GM23338 (cell line): ENCODE measurements around the gene IZUMO4. TPM values are rescaled to one million over a fixed set of nuclear protein-coding genes. Genes with fewer than 3 reads are reported as not detected.

ENCODE experiments used
- ATAC-seq: fragments of 200-7000 bp; cut with Tn5 transposase; 3 replicates; pipeline ENCODE4 v1.9.1; 2020
- DNase-seq: peaks from one replicate; pipeline ENCODE4 v3.0.0-alpha.2; 2015; ENCODE audit warnings: low spot score
- H2AFZ ChIP-seq: fragments of 200-600 bp; sonication (generic); 2 replicates; pipeline ENCODE4 v1.8.0; 2016; ENCODE audit warnings: antibody characterized with exemption, mild to moderate bottlenecking, moderate library complexity
- H3F3A ChIP-seq: fragments of 200-600 bp; sonication (generic); replicated peaks from 2 replicates; pipeline ENCODE4 v1.8.0; 2017; ENCODE audit warnings: antibody characterized with exemption, mixed run types, low read depth
- H3K27ac ChIP-seq: fragments of 200-600 bp; sonication (generic); 2 replicates; pipeline ENCODE4 v1.6.1; 2016; ENCODE audit warnings: low read depth
- H3K27me3 ChIP-seq: fragments of 200-600 bp; sonication (generic); 2 replicates; pipeline ENCODE4 v1.8.0; 2016; ENCODE audit warnings: mild to moderate bottlenecking, mixed run types, moderate library complexity; ENCODE audit not compliant: insufficient read depth
- H3K36me3 ChIP-seq: fragments of 200-600 bp; sonication (generic); 2 replicates; pipeline ENCODE4 v1.8.0; 2016; ENCODE audit warnings: mild to moderate bottlenecking; ENCODE audit not compliant: insufficient read depth
- H3K4me1 ChIP-seq: fragments of 200-600 bp; sonication (generic); 2 replicates; pipeline ENCODE4 v1.8.0; 2016; ENCODE audit warnings: mild to moderate bottlenecking, moderate library complexity; ENCODE audit not compliant: insufficient read depth
- H3K4me2 ChIP-seq: fragments of 200-600 bp; sonication (generic); 2 replicates; pipeline ENCODE4 v1.7.1; 2017; ENCODE audit warnings: mixed run types
- H3K4me3 ChIP-seq: fragments of 200-600 bp; sonication (generic); 2 replicates; pipeline ENCODE4 v1.6.1; 2016; ENCODE audit warnings: mixed run types
- H3K79me2 ChIP-seq: fragments of 200-600 bp; sonication (generic); replicated peaks from 2 replicates; pipeline ENCODE4 v1.8.0; 2017; ENCODE audit warnings: mild to moderate bottlenecking; ENCODE audit not compliant: insufficient read depth
- H3K9me2 ChIP-seq: fragments of 200-600 bp; sonication (generic); 2 replicates; pipeline ENCODE4 v1.8.0; 2017; ENCODE audit not compliant: insufficient read depth
- H4K20me1 ChIP-seq: fragments of 200-600 bp; sonication (generic); replicated peaks from 2 replicates; pipeline ENCODE4 v1.8.0; 2017; ENCODE audit warnings: mild to moderate bottlenecking; ENCODE audit not compliant: insufficient read depth
- H3K27ac Mint-ChIP-seq: 2 replicates; pipeline ENCODE4 v1.8.0; 2020; ENCODE audit warnings: inconsistent platforms, mild to moderate bottlenecking, moderate library complexity, mixed read lengths
- H3K27me3 Mint-ChIP-seq: 3 replicates; pipeline ENCODE4 v1.8.0; 2022; ENCODE audit warnings: low read depth, mild to moderate bottlenecking, moderate library complexity, mixed read lengths, inconsistent platforms; ENCODE audit not compliant: insufficient read depth, poor library complexity
- H3K36me3 Mint-ChIP-seq: 3 replicates; pipeline ENCODE4 v1.8.0; 2021; ENCODE audit warnings: low read depth, mild to moderate bottlenecking, inconsistent platforms, moderate library complexity, mixed read lengths
- H3K4me1 Mint-ChIP-seq: 3 replicates; pipeline ENCODE4 v1.8.0; 2020; ENCODE audit warnings: mild to moderate bottlenecking, inconsistent platforms, mixed read lengths
- H3K4me3 Mint-ChIP-seq: 3 replicates; pipeline ENCODE4 v1.8.0; 2021; ENCODE audit warnings: moderate library complexity, mild to moderate bottlenecking, inconsistent platforms, mixed read lengths
- H3K9me3 Mint-ChIP-seq: 3 replicates; pipeline ENCODE4 v1.8.0; 2020; ENCODE audit warnings: moderate library complexity, mild to moderate bottlenecking, inconsistent platforms, mixed read lengths
- EZH2 ChIP-seq: fragments of 200-600 bp; sonication (generic); IDR thresholded peaks from one replicate; pipeline ENCODE4 v1.8.0; 2017; ENCODE audit warnings: antibody characterized with exemption, mild to moderate bottlenecking, low read depth; ENCODE audit not compliant: unreplicated experiment
- EZH2phosphoT487 ChIP-seq: fragments of 200-600 bp; sonication (generic); IDR thresholded peaks from one replicate; pipeline ENCODE4 v1.8.1; 2018; ENCODE audit warnings: antibody characterized with exemption; ENCODE audit not compliant: unreplicated experiment
- JUNB ChIP-seq: IDR thresholded peaks from one replicate; pipeline ENCODE4 v1.6.1; 2016; ENCODE audit warnings: antibody characterized with exemption; ENCODE audit not compliant: unreplicated experiment
- NANOG ChIP-seq: IDR thresholded peaks from 2 replicates; pipeline ENCODE4 v1.6.1; 2016; ENCODE audit warnings: antibody characterized with exemption, borderline replicate concordance
- POLR2AphosphoS5 ChIP-seq: IDR thresholded peaks from 2 replicates; pipeline ENCODE4 v1.6.1; 2016; ENCODE audit warnings: antibody characterized with exemption, low read depth
- STAT1 ChIP-seq: IDR thresholded peaks from one replicate; pipeline ENCODE4 v1.6.1; 2016; ENCODE audit warnings: antibody characterized with exemption; ENCODE audit not compliant: unreplicated experiment
- ZNF114 ChIP-seq: fragments of 250-450 bp; sonication (Bioruptor Pico); IDR thresholded peaks from 2 replicates; pipeline ENCODE4 v1.5.0; 2020; ENCODE audit warnings: mild to moderate bottlenecking, moderate library complexity
- ZNF331 ChIP-seq: fragments of 250-450 bp; sonication (Bioruptor Pico); IDR thresholded peaks from 2 replicates; pipeline ENCODE4 v1.5.0; 2020; ENCODE audit warnings: low read depth, mild to moderate bottlenecking, moderate library complexity
- polyA plus RNA-seq: library from polyadenylated mRNA; unstranded; fragments of >200 nt; fragmentation: Nextera tagmentation; extraction: Ambion mirVana; gene quantifications from 2 replicates; pipeline ENCODE4 v1.2.1, GENCODE V29; 2016
- total RNA-seq: library from RNA; depleted of rRNA; stranded (reverse); fragments of >200 nt; shearing (Covaris generic); gene quantifications from 2 replicates; pipeline ENCODE4 v1.2.3, GENCODE V29; 2014
- TF ChIP-seq, protein P1 (sequence below): fragments of 250-450 bp; sonication (Bioruptor Pico); IDR thresholded peaks from 2 replicates; pipeline ENCODE4 v1.5.0; 2020; ENCODE audit warnings: mild to moderate bottlenecking, moderate library complexity
- TF ChIP-seq, protein P2 (sequence below): IDR thresholded peaks from one replicate; pipeline ENCODE4 v1.6.1; 2018; ENCODE audit warnings: antibody characterized with exemption; ENCODE audit not compliant: unreplicated experiment
- TF ChIP-seq, protein P3 (sequence below): IDR thresholded peaks from 2 replicates; pipeline ENCODE4 v1.6.1; 2016; ENCODE audit warnings: antibody characterized with exemption
- TF ChIP-seq, protein P4 (sequence below), 2 experiments: fragments of 200-600 bp in 1 of 2; sonication (generic) in 1 of 2; conservative IDR thresholded peaks; 2 replicates each; pipeline versions ENCODE4 v1.5.1 to v1.6.1; 2016 to 2017; ENCODE audit warnings: antibody characterized with exemption in 2 of 2, low read depth in 2 of 2, mild to moderate bottlenecking in 2 of 2, moderate library complexity in 1 of 2

IZUMO4 gene
- total and polyA plus RNA-seq, 2 experiments from 2014 or later: 0.57 to 2.2 TPM

DNA sequence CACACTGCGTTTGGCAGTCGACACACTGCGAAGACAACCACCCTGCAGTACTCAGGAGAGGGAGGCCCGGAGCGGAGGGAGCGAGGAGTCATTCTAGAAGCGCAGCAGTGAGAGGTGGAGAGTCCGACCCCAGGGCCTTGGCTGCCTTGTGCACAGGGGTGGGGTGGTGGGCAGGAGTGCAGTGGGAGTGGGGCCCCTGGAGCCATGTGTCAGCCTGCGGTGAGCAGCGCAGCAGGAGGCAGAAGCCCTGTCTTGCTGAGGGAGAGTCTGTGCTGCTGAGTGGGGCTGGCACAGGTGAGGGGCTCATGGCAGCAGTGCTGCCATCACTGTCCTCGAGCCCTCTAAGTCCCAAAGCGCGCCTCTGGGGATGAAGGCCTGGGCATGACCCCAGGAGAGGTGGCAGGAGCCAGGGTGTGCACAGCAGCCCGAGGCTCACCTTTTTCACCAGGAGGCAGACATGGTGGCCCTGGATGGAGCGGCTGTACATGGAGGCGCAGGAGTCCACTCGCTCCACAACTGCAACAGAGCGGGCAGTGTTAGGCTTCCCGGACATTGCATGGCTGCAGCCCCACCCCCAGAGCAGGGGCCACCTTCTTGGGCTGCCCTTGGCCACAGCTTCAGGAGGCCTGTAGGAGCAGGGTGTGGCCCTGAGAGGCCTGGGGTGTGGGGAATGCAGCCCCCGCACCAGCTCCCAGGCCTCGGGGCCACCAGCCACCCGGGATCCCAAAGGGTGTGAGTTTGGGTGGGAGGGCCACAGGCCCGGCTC, 11.7 kb downstream of the IZUMO4 start:
- H3K36me3 ChIP-seq: peaks cover 31% of the 10 kb centered on the region
- peaks cover 82% of the 10 kb centered on the region for H3K36me3 Mint-ChIP-seq
- no peak for DNase-seq
- H3F3A ChIP-seq: peaks cover 4% of the 10 kb centered on the region; the same call in 1 of the 2 replicates
- peaks cover 25% of the 10 kb centered on the region for H3K9me3 Mint-ChIP-seq
- H3K27me3 Mint-ChIP-seq: peaks cover 9% of the 10 kb centered on the region
- no peaks in the 10 kb centered on the region for H3K9me2 ChIP-seq
- no peak for ATAC-seq
- H3K4me3 Mint-ChIP-seq: no peak overlapping the region; the same call in 2 of the 3 replicates
- H4K20me1 ChIP-seq: peaks cover 9% of the 10 kb centered on the region; the same call in 1 of the 2 replicates
- no peak overlapping the region for H3K4me2 ChIP-seq
- no peak overlapping the region for H3K27ac Mint-ChIP-seq
- H3K4me3 ChIP-seq: no peak overlapping the region
- no peaks in the 10 kb centered on the region for H3K4me1 Mint-ChIP-seq
- H3K79me2 ChIP-seq: peaks cover 22% of the 10 kb centered on the region
- no peak overlapping the region for H2AFZ ChIP-seq
- H3K4me1 ChIP-seq: no peaks in the 10 kb centered on the region
- H3K27ac ChIP-seq: no peak overlapping the region
- no peaks in the 10 kb centered on the region for H3K27me3 ChIP-seq
- TF ChIP-seq, protein P1, sequence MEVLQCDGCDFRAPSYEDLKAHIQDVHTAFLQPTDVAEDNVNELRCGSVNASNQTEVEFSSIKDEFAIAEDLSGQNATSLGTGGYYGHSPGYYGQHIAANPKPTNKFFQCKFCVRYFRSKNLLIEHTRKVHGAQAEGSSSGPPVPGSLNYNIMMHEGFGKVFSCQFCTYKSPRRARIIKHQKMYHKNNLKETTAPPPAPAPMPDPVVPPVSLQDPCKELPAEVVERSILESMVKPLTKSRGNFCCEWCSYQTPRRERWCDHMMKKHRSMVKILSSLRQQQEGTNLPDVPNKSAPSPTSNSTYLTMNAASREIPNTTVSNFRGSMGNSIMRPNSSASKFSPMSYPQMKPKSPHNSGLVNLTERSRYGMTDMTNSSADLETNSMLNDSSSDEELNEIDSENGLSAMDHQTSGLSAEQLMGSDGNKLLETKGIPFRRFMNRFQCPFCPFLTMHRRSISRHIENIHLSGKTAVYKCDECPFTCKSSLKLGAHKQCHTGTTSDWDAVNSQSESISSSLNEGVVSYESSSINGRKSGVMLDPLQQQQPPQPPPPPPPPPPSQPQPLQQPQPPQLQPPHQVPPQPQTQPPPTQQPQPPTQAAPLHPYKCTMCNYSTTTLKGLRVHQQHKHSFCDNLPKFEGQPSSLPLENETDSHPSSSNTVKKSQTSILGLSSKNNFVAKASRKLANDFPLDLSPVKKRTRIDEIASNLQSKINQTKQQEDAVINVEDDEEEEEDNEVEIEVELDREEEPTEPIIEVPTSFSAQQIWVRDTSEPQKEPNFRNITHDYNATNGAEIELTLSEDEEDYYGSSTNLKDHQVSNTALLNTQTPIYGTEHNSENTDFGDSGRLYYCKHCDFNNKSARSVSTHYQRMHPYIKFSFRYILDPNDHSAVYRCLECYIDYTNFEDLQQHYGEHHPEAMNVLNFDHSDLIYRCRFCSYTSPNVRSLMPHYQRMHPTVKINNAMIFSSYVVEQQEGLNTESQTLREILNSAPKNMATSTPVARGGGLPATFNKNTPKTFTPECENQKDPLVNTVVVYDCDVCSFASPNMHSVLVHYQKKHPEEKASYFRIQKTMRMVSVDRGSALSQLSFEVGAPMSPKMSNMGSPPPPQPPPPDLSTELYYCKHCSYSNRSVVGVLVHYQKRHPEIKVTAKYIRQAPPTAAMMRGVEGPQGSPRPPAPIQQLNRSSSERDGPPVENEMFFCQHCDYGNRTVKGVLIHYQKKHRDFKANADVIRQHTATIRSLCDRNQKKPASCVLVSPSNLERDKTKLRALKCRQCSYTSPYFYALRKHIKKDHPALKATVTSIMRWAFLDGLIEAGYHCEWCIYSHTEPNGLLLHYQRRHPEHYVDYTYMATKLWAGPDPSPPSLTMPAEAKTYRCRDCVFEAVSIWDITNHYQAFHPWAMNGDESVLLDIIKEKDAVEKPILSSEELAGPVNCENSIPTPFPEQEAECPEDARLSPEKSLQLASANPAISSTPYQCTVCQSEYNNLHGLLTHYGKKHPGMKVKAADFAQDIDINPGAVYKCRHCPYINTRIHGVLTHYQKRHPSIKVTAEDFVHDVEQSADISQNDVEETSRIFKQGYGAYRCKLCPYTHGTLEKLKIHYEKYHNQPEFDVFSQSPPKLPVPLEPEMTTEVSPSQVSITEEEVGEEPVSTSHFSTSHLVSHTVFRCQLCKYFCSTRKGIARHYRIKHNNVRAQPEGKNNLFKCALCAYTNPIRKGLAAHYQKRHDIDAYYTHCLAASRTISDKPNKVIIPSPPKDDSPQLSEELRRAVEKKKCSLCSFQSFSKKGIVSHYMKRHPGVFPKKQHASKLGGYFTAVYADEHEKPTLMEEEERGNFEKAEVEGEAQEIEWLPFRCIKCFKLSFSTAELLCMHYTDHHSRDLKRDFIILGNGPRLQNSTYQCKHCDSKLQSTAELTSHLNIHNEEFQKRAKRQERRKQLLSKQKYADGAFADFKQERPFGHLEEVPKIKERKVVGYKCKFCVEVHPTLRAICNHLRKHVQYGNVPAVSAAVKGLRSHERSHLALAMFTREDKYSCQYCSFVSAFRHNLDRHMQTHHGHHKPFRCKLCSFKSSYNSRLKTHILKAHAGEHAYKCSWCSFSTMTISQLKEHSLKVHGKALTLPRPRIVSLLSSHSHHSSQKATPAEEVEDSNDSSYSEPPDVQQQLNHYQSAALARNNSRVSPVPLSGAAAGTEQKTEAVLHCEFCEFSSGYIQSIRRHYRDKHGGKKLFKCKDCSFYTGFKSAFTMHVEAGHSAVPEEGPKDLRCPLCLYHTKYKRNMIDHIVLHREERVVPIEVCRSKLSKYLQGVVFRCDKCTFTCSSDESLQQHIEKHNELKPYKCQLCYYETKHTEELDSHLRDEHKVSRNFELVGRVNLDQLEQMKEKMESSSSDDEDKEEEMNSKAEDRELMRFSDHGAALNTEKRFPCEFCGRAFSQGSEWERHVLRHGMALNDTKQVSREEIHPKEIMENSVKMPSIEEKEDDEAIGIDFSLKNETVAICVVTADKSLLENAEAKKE (CRISPR knock-in tag): no peak
- no peak for TF ChIP-seq NANOG
- TF ChIP-seq EZH2: no peak
- TF ChIP-seq, protein P2, sequence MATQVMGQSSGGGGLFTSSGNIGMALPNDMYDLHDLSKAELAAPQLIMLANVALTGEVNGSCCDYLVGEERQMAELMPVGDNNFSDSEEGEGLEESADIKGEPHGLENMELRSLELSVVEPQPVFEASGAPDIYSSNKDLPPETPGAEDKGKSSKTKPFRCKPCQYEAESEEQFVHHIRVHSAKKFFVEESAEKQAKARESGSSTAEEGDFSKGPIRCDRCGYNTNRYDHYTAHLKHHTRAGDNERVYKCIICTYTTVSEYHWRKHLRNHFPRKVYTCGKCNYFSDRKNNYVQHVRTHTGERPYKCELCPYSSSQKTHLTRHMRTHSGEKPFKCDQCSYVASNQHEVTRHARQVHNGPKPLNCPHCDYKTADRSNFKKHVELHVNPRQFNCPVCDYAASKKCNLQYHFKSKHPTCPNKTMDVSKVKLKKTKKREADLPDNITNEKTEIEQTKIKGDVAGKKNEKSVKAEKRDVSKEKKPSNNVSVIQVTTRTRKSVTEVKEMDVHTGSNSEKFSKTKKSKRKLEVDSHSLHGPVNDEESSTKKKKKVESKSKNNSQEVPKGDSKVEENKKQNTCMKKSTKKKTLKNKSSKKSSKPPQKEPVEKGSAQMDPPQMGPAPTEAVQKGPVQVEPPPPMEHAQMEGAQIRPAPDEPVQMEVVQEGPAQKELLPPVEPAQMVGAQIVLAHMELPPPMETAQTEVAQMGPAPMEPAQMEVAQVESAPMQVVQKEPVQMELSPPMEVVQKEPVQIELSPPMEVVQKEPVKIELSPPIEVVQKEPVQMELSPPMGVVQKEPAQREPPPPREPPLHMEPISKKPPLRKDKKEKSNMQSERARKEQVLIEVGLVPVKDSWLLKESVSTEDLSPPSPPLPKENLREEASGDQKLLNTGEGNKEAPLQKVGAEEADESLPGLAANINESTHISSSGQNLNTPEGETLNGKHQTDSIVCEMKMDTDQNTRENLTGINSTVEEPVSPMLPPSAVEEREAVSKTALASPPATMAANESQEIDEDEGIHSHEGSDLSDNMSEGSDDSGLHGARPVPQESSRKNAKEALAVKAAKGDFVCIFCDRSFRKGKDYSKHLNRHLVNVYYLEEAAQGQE: no peak
- TF ChIP-seq POLR2AphosphoS5: no peak
- TF ChIP-seq EZH2phosphoT487: no peak
- TF ChIP-seq, protein P3, sequence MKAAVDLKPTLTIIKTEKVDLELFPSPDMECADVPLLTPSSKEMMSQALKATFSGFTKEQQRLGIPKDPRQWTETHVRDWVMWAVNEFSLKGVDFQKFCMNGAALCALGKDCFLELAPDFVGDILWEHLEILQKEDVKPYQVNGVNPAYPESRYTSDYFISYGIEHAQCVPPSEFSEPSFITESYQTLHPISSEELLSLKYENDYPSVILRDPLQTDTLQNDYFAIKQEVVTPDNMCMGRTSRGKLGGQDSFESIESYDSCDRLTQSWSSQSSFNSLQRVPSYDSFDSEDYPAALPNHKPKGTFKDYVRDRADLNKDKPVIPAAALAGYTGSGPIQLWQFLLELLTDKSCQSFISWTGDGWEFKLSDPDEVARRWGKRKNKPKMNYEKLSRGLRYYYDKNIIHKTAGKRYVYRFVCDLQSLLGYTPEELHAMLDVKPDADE: no peak
- TF ChIP-seq, protein P4, sequence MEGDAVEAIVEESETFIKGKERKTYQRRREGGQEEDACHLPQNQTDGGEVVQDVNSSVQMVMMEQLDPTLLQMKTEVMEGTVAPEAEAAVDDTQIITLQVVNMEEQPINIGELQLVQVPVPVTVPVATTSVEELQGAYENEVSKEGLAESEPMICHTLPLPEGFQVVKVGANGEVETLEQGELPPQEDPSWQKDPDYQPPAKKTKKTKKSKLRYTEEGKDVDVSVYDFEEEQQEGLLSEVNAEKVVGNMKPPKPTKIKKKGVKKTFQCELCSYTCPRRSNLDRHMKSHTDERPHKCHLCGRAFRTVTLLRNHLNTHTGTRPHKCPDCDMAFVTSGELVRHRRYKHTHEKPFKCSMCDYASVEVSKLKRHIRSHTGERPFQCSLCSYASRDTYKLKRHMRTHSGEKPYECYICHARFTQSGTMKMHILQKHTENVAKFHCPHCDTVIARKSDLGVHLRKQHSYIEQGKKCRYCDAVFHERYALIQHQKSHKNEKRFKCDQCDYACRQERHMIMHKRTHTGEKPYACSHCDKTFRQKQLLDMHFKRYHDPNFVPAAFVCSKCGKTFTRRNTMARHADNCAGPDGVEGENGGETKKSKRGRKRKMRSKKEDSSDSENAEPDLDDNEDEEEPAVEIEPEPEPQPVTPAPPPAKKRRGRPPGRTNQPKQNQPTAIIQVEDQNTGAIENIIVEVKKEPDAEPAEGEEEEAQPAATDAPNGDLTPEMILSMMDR (conservative IDR thresholded peaks at IDR 0.05; ENCODE audit: low read depth in 2 of 2): no peak
- TF ChIP-seq JUNB: no peak
- TF ChIP-seq ZNF331: no peak
- no peak for TF ChIP-seq STAT1
- no peak for TF ChIP-seq ZNF114
